ENCODE data around the gene MYOF. TPM values are rescaled to one million over a fixed set of nuclear protein-coding genes. Genes with fewer than 3 reads are reported as not detected.

Gene MYOF
- polyA plus RNA-seq, 1 of the 3 experiments (the other 2 are of a cell fraction) = 103 TPM

DNA sequence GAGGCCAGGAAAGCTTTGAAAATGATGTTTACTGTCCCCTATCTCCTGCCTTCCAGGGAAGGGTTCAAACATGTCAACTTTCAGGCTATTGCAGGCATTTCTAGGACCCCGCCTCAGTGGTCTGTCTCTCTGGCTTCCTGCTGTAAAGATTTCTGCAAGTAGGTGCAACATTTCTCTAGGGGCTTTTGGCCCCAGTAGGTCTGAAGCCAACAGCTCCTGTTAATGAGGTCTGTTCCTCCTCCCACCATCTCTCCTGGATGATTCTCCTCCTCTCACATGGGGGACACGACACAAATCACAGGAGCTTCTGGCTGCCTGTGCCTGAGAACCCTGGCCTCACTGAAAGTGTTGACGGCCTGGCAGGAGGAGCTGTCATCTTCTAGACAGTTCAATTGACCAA, 214.1 kb downstream of the MYOF start (continued):
- TF ChIP-seq, protein P1, sequence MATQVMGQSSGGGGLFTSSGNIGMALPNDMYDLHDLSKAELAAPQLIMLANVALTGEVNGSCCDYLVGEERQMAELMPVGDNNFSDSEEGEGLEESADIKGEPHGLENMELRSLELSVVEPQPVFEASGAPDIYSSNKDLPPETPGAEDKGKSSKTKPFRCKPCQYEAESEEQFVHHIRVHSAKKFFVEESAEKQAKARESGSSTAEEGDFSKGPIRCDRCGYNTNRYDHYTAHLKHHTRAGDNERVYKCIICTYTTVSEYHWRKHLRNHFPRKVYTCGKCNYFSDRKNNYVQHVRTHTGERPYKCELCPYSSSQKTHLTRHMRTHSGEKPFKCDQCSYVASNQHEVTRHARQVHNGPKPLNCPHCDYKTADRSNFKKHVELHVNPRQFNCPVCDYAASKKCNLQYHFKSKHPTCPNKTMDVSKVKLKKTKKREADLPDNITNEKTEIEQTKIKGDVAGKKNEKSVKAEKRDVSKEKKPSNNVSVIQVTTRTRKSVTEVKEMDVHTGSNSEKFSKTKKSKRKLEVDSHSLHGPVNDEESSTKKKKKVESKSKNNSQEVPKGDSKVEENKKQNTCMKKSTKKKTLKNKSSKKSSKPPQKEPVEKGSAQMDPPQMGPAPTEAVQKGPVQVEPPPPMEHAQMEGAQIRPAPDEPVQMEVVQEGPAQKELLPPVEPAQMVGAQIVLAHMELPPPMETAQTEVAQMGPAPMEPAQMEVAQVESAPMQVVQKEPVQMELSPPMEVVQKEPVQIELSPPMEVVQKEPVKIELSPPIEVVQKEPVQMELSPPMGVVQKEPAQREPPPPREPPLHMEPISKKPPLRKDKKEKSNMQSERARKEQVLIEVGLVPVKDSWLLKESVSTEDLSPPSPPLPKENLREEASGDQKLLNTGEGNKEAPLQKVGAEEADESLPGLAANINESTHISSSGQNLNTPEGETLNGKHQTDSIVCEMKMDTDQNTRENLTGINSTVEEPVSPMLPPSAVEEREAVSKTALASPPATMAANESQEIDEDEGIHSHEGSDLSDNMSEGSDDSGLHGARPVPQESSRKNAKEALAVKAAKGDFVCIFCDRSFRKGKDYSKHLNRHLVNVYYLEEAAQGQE (IDR thresholded peaks at IDR 0.05; ENCODE audit: low read depth, low read length) = no peak
- TF ChIP-seq TAF1 (IDR thresholded peaks at IDR 0.05; ENCODE audit: borderline replicate concordance, low read depth, low read length) (no peak), EZH2phosphoT487 (IDR thresholded peaks at IDR 0.05; ENCODE audit: borderline replicate concordance, low read depth) (no peak), FOSL2 (IDR thresholded peaks at IDR 0.05; ENCODE audit: borderline replicate concordance, low read depth) (no peak)
- TF ChIP-seq, protein P2, sequence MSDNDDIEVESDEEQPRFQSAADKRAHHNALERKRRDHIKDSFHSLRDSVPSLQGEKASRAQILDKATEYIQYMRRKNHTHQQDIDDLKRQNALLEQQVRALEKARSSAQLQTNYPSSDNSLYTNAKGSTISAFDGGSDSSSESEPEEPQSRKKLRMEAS (IDR thresholded peaks at IDR 0.05; ENCODE audit: low read depth) = no peak

DNA sequence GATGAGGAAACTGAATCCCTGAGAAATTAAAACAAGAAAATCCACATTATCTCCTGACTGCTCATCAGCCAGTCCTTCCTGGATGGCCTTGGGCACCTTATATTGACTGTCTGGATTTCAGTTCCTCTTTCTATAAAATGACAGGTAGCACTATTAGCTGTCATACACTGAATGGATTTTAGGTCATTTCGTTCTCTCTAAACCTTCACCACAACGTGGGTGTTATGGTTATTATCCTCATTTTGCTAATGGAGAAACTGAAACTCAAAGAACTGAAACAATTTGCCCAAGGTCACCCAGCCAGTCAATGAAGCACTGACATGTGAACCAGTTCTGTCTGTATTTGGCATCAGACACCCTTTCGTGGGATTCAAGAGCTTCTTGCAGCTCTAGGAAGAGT, 214.6 kb downstream of the MYOF start:
- TF ChIP-seq, protein P3, sequence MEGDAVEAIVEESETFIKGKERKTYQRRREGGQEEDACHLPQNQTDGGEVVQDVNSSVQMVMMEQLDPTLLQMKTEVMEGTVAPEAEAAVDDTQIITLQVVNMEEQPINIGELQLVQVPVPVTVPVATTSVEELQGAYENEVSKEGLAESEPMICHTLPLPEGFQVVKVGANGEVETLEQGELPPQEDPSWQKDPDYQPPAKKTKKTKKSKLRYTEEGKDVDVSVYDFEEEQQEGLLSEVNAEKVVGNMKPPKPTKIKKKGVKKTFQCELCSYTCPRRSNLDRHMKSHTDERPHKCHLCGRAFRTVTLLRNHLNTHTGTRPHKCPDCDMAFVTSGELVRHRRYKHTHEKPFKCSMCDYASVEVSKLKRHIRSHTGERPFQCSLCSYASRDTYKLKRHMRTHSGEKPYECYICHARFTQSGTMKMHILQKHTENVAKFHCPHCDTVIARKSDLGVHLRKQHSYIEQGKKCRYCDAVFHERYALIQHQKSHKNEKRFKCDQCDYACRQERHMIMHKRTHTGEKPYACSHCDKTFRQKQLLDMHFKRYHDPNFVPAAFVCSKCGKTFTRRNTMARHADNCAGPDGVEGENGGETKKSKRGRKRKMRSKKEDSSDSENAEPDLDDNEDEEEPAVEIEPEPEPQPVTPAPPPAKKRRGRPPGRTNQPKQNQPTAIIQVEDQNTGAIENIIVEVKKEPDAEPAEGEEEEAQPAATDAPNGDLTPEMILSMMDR (IDR thresholded peaks at IDR 0.05) = no peak
- TF ChIP-seq, protein P4, sequence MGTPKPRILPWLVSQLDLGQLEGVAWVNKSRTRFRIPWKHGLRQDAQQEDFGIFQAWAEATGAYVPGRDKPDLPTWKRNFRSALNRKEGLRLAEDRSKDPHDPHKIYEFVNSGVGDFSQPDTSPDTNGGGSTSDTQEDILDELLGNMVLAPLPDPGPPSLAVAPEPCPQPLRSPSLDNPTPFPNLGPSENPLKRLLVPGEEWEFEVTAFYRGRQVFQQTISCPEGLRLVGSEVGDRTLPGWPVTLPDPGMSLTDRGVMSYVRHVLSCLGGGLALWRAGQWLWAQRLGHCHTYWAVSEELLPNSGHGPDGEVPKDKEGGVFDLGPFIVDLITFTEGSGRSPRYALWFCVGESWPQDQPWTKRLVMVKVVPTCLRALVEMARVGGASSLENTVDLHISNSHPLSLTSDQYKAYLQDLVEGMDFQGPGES (IDR thresholded peaks at IDR 0.05; ENCODE audit: low read depth, low read length) = no peak
- Histone ChIP-seq H4K20me1 (ENCODE audit: insufficient read depth) (no peaks in the 10 kb centered on the region), H3K4me2 (no peak overlapping the region), H3F3A (replicated peaks; ENCODE audit: insufficient read depth) (no peaks in the 10 kb centered on the region), H3K27ac (ENCODE audit: low read depth in 2 of 2, low read length in 1 of 2) (no peak overlapping the region), H3K9me3 (no peaks in the 10 kb centered on the region), H2AFZ (ENCODE audit: low read depth) (no peak overlapping the region), H3K4me3 (ENCODE audit: low read depth in 2 of 2, low read length in 1 of 2) (no peak overlapping the region), H3K9me2 (no peaks in the 10 kb centered on the region), H3K4me1 (ENCODE audit: control insufficient read depth in 1 of 2, insufficient read depth in 2 of 2, low read depth in 1 of 2, low read length in 1 of 2) (no peaks in the 10 kb centered on the region), H3K9ac (no peak overlapping the region), H3K36me3 (replicated peaks in 1 of 2; ENCODE audit: control insufficient read depth in 1 of 2, insufficient read depth in 2 of 2, low read length in 1 of 2) (no peaks in the 10 kb centered on the region), H3K27me3 (ENCODE audit: insufficient read depth) (no peaks in the 10 kb centered on the region), H3K79me2 (ENCODE audit: insufficient read depth) (no peaks in the 10 kb centered on the region)
- ChIA-PET POLR2A (no interaction called here), CTCF (no interaction called here)
- no peak for DNase-seq
- WGBS (ENCODE audit: low lambda C conversion rate) = 24% methylated on average over 3 of the region's 3 CpGs

Measured in SK-N-SH (cell line).